HG03108 (cell line): ENCODE data around the gene NUTM2B.
"Not testable (repeated sequence)": the region's sequence is repeated elsewhere in the genome, so short reads cannot be mapped to it uniquely, and the experiment has no call there.

ENCODE experiments used
- ATAC-seq: cut with Tn5 transposase; IDR thresholded peaks from one replicate; pipeline ENCODE4 v1.9.1; 2021; ENCODE audit warnings: moderate library complexity; ENCODE audit not compliant: unreplicated experiment

The NUTM2B gene

DNA sequence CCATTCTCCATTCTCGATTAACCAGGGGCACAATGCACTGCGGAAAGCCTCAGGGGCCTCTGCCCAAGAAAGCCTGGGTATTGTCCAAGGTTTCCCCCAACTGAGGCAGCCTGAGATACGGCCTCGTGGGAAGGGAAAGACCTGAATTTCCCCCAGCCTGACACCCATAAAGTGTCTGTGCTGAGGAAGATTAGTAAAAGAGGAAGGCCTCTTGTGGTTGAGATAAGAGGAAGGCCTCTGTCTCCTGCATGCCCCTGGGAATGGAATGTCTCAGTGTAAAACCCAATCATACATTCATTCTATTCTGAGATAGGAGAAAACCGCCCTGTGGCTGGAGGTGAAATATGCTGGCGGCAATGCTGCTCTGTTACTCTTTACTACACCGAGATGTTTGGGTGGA, 41.8 kb downstream of the NUTM2B start:
- not testable (repeated sequence) for ATAC-seq

DNA sequence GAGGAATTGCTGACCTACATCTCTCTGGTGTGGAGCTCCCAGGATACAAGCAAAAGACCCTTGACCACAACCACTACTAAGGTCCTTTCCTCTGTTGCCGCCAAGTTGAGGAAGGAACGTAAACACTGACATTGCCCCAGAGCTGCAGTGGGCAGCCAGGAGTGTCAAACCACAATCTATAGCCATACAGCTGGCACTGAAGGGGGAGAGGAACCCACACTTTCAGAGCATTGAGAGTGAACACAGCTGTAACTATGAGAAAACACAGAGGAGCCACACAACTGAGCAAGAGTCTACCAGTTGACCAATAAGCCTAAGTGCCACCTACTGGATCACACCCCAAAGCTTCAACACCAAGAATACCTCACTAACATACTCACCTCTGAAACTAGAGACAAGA, 45.5 kb downstream of the NUTM2B start:
- not testable (repeated sequence) for ATAC-seq

DNA sequence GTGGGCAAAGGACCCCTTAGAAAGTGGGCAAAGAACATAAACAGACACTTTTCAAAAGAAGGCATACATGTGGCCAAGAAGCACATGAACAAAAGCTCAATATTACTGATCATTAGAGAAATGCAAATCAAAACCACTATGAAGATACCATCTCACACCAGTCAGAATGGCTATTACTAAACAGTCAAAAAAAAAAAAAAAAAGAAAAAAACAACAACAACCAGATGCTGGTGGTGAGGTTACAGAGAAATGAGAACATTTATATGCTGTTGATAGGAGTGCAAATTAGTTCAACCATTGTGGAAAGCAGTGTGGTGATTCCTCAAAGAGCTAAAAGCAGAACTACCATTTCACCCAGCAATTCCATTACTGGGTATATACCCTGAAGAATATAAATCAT, 50.6 kb downstream of the NUTM2B start:
- not testable (repeated sequence) for ATAC-seq

DNA sequence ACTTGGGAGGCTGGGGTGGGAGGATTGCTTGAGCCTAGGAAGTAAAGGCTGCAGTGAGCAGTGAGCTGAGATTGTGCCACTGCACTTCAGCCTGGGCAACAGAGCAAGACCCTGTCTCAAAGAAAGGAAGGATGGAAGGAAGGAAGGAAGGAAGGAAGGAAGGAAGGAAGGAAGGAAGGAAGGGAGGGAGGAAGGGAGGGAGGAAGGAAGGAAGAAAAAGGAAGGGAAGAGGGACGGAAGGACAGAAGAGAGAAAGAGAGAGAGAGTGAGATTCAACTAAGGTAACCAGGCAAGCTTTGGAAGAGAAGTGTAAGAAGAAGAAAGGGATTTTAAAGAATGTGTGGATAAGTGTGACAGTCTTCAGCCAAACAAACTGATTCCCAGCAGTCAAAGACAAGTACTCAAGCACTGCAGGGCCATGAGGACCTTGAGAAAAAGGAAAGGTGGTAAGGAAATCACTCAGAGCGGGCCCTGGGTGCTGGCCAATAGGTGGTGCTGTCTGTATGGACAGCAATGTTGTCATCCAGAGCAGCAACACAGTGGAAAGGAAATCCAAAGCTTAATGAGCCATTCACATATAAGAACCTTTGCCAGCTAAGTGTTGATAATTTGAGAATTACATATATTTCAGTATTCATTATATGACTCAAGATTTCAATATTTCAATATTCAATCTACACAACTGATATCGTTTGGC, 55.4 kb downstream of the NUTM2B start:
- not testable (repeated sequence) for ATAC-seq
